ENCODE results near the gene NUDT22. TPM values are rescaled to one million over a fixed set of nuclear protein-coding genes. Genes with fewer than 3 reads are reported as not detected.
A peak's percentile ranks its signal among the peaks of the same experiment; 100 is the strongest.

NUDT22 gene, protein sequence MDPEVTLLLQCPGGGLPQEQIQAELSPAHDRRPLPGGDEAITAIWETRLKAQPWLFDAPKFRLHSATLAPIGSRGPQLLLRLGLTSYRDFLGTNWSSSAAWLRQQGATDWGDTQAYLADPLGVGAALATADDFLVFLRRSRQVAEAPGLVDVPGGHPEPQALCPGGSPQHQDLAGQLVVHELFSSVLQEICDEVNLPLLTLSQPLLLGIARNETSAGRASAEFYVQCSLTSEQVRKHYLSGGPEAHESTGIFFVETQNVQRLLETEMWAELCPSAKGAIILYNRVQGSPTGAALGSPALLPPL
- total RNA-seq (ENCODE audit: low replicate concordance) = 39.0 and 50.9 TPM in 2 replicates

GRCh38 chr11:64225608-64226506, at the start of gene NUDT22, which contains the start of gene TRPT1:
Gene NUDT22 (plus strand): TSS chr11:64226274. CDS start chr11:64226653, 379 bp downstream.
Gene TRPT1 (minus strand): TSS chr11:64226186. CDS start chr11:64225860, 326 bp downstream.
- peak within 1 kb of the TSS; percentile 90 for H3K4me3 ChIP-seq (ENCODE audit: low read depth, low read length)
- TF ChIP-seq CTCF (IDR thresholded peaks at IDR 0.05; ENCODE audit: insufficient read depth, low read length) = peak; percentile 29
- peak; percentile 66 for DNase-seq (ENCODE audit: low read depth)

DNA sequence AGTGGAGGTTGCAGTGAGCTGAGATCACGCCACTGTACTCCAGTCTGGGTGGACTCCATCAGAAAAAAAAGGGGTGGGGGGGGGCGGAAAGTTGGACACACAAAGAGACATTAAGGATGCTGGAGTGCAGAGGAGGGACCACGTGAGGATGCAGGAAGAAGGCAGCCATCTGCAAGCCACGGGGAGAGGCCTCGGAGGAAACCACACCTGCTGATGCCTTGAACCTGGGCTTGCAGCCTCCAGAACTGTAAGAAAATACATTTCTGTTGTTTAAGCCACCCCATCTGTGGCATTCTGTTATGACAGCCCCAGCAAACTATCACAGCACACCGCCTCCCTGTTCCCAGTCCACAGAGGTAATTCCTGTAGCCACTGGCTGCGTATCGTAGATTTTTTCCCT, 49.3 kb upstream of the NUDT22 start:
- TF ChIP-seq CTCF (IDR thresholded peaks at IDR 0.05; ENCODE audit: insufficient read depth, low read length) = no peak
- no peak for DNase-seq (ENCODE audit: low read depth)
- no peak overlapping the region for H3K4me3 ChIP-seq (ENCODE audit: low read depth, low read length)

DNA sequence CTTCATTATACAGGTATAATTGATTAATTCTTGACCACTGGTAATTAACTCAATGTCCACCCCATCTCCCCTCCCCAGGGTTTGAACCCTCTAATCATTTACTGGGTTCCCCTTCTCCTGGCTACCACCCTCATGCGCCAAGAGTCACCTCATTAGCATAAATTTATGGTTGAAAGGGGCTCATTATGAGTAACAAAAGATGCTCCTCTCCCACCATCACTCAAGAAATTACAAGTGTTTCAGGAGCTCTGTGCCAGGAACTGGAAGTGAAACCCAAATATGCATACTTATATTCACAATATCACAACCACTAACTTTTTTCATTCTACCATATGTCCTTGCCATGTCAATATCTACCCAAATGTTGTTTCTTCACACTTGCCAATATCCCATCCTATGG, 47.9 kb upstream of the NUDT22 start:
- no peak for TF ChIP-seq CTCF (IDR thresholded peaks at IDR 0.05; ENCODE audit: insufficient read depth, low read length)
- DNase-seq (ENCODE audit: low read depth) = no peak
- no peak overlapping the region for H3K4me3 ChIP-seq (ENCODE audit: low read depth, low read length)

GRCh38 chr11:64178951-64179639, 47.0 kb upstream of the NUDT22 start:
- TF ChIP-seq CTCF (IDR thresholded peaks at IDR 0.05; ENCODE audit: insufficient read depth, low read length) = no peak
- no peak for DNase-seq (ENCODE audit: low read depth)
- no peak overlapping the region for H3K4me3 ChIP-seq (ENCODE audit: low read depth, low read length)

GRCh38 chr11:64180891-64181290, 45.2 kb upstream of the NUDT22 start:
- DNase-seq (ENCODE audit: low read depth) = no peak
- H3K4me3 ChIP-seq (ENCODE audit: low read depth, low read length) = peak overlapping the region; percentile 50
- TF ChIP-seq CTCF (IDR thresholded peaks at IDR 0.05; ENCODE audit: insufficient read depth, low read length) = no peak
